ENCODE data around the gene KIF25.

- no peak for TF ChIP-seq POLR2A (IDR thresholded peaks at IDR 0.05)
- TF ChIP-seq CTCF (IDR thresholded peaks at IDR 0.05): no peak
Measured at GRCh38 chr6:168070804-168071203, 73.3 kb downstream of the KIF25 start.
